Left lobe of liver (tissue), 2 donors: ENCODE measurements around the gene SLC6A4. TPM values are rescaled to one million over a fixed set of nuclear protein-coding genes. Genes with fewer than 3 reads are reported as not detected.
A peak's percentile ranks its signal among the peaks of the same experiment; 100 is the strongest.
"Not testable (repeated sequence)": the region's sequence is repeated elsewhere in the genome, so short reads cannot be mapped to it uniquely, and the experiment has no call there.

Source experiments
- ATAC-seq: fragments of 200-7000 bp; cut with Tn5 transposase; one replicate; pipeline ENCODE4 v1.9.1; 2020; ENCODE audit warnings: mild to moderate bottlenecking, moderate library complexity
- DNase-seq: peaks from one replicate; pipeline ENCODE4 v3.0.0-alpha.2; 2020; ENCODE audit warnings: low spot score
- total RNA-seq: library from RNA; stranded (reverse); gene quantifications from one replicate; pipeline ENCODE4 v1.2.1, GENCODE V29; 2021
- donor health status: DM: no; HTN: no; CAD: no; lungs with moderate emphysema.
- donor health status: DM: no; HTN: yes; CAD: no.

The SLC6A4 gene
- total RNA-seq, 1 donor from 2014 or later = 0.13 TPM

GRCh38 chr17:30239089-30239462 is 3.6 kb upstream of the SLC6A4 start:
- ATAC-seq = no peak
- DNase-seq = no peak

- ATAC-seq (no peak), DNase-seq (no peak)
Measured at GRCh38 chr17:30238387-30239088, 3.0 kb upstream of the SLC6A4 start.

GRCh38 chr17:30238003-30238344 is 2.5 kb upstream of the SLC6A4 start:
- ATAC-seq (no peak), DNase-seq (no peak)

GRCh38 chr17:30237296-30238002 is 2.0 kb upstream of the SLC6A4 start:
- ATAC-seq (no peak), DNase-seq (no peak)

GRCh38 chr17:30236766-30237165 is 1.3 kb upstream of the SLC6A4 start:
- peak; percentile 71 for DNase-seq
- ATAC-seq = peak; percentile 94

GRCh38 chr17:30236297-30236624 is 764 bp upstream of the SLC6A4 start:
- DNase-seq (no peak), ATAC-seq (no peak)

GRCh38 chr17:30234964-30235363 is 533 bp downstream of the SLC6A4 start:
- DNase-seq = no peak
- ATAC-seq = no peak

- DNase-seq = no peak
- no peak for ATAC-seq
Measured at GRCh38 chr17:30234296-30234695, 1.2 kb downstream of the SLC6A4 start.

GRCh38 chr17:30232824-30233427 is 2.6 kb downstream of the SLC6A4 start:
- no peak for DNase-seq
- no peak for ATAC-seq

- ATAC-seq (no peak), DNase-seq (no peak)
Measured at GRCh38 chr17:30232015-30232823, 3.3 kb downstream of the SLC6A4 start.

- no peak for ATAC-seq
- DNase-seq = no peak
Measured at GRCh38 chr17:30230596-30231125, 4.8 kb downstream of the SLC6A4 start.

GRCh38 chr17:30230009-30230408 is 5.5 kb downstream of the SLC6A4 start:
- DNase-seq, ATAC-seq: not testable (repeated sequence)

- no peak for ATAC-seq
- DNase-seq = no peak
Measured at GRCh38 chr17:30229012-30229411, 6.5 kb downstream of the SLC6A4 start.

- DNase-seq = no peak
- no peak for ATAC-seq
Measured at GRCh38 chr17:30228011-30228410, 7.5 kb downstream of the SLC6A4 start.

GRCh38 chr17:30226878-30227277 is 8.6 kb downstream of the SLC6A4 start:
- DNase-seq = no peak
- ATAC-seq = no peak

- DNase-seq (no peak), ATAC-seq (no peak)
Measured at GRCh38 chr17:30225919-30226553, 9.5 kb downstream of the SLC6A4 start.

GRCh38 chr17:30225112-30225511 is 10.4 kb downstream of the SLC6A4 start:
- ATAC-seq (no peak), DNase-seq (no peak)

GRCh38 chr17:30224419-30224960 is 11.0 kb downstream of the SLC6A4 start:
- no peak for ATAC-seq
- no peak for DNase-seq

- DNase-seq = no peak
Measured at GRCh38 chr17:30222721-30223175, 12.7 kb downstream of the SLC6A4 start.

GRCh38 chr17:30222251-30222650 is 13.2 kb downstream of the SLC6A4 start:
- DNase-seq (no peak), ATAC-seq (no peak)

More at GRCh38 chr17:30222721-30223175, 12.7 kb downstream of the SLC6A4 start:
- no peak for ATAC-seq
